BLaER1 treated with 17β-estradiol and CSF1 and Interleukin-3, amounts not matched to agents 10 nM and 100 nM (cell line): ENCODE measurements around the gene KRTAP4-9.
A peak's percentile ranks its signal among the peaks of the same experiment; 100 is the strongest.
"Not testable (repeated sequence)": the region's sequence is repeated elsewhere in the genome, so short reads cannot be mapped to it uniquely, and the experiment has no call there.

Experiments
- H3K27ac ChIP-seq, 11 experiments: shearing (Covaris generic); formaldehyde crosslinking; 2 replicates each; pipeline ENCODE4 v1.8.1; 2022
- H3K27me3 ChIP-seq, 11 experiments: shearing (Covaris generic); formaldehyde crosslinking; 2 replicates each; pipeline ENCODE4 v1.8.1; 2022
- H3K36me3 ChIP-seq, 11 experiments: shearing (Covaris generic); formaldehyde crosslinking; 2 replicates each; pipeline ENCODE4 v1.8.1; 2022
- H3K4me1 ChIP-seq, 10 experiments: shearing (Covaris generic); formaldehyde crosslinking; 2 replicates each; pipeline ENCODE4 v1.8.1; 2022
- H3K4me2 ChIP-seq, 11 experiments: shearing (Covaris generic); formaldehyde crosslinking; 2 replicates each; pipeline ENCODE4 v1.8.1; 2022
- H3K4me3 ChIP-seq, 10 experiments: shearing (Covaris generic); formaldehyde crosslinking; 2 replicates each; pipeline ENCODE4 v1.8.1; 2022
- H3K9ac ChIP-seq, 11 experiments: shearing (Covaris generic); formaldehyde crosslinking; 2 replicates each; pipeline ENCODE4 v1.8.1; 2022
- H3K9me3 ChIP-seq, 11 experiments: shearing (Covaris generic); formaldehyde crosslinking; replicated peaks in 1 of 11; 2 replicates each; pipeline ENCODE4 v1.8.1; 2022
- H4K20me1 ChIP-seq, 11 experiments: shearing (Covaris generic); formaldehyde crosslinking; 2 replicates each; pipeline ENCODE4 v1.8.1; 2022
- Cebpa-rat ChIP-seq, 11 experiments: shearing (Covaris generic); IDR thresholded peaks; 2 replicates each; pipeline ENCODE4 v1.8.1; 2022

KRTAP4-9 gene

GRCh38 chr17:41125064-41125463 lies 19.9 kb downstream of the KRTAP4-9 start:
- Histone ChIP-seq H3K9me3 (peaks cover 7 to 43% (median 32%) of the 10 kb centered on the region in 11 experiments), H3K36me3 (no peaks in the 10 kb centered on the region), H3K4me3 (no peak overlapping the region), H3K4me1 (peaks cover 20 to 38% (median 28%) of the 10 kb centered on the region in 10 experiments), H3K27ac (no peak overlapping the region), H3K9ac (no peak overlapping the region), H3K4me2 (0 out of 22 replicates have a peak overlapping the region, but pooled peaks of 1 of the 11 experiments have one; percentile 29), H4K20me1 (no peaks in the 10 kb centered on the region), H3K27me3 (no peaks in the 10 kb centered on the region)
- no peak for TF ChIP-seq Cebpa-rat (IDR thresholded peaks at IDR 0.05)

GRCh38 chr17:41126412-41126811 lies 21.2 kb downstream of the KRTAP4-9 start:
- no peak overlapping the region for H3K27ac ChIP-seq
- H3K9ac ChIP-seq: no peak overlapping the region
- peaks cover 12 to 27% (median 22%) of the 10 kb centered on the region in 10 experiments; a peak in 18 of 20 replicates for H3K4me1 ChIP-seq
- no peaks in the 10 kb centered on the region for H3K36me3 ChIP-seq
- H3K27me3 ChIP-seq: no peaks in the 10 kb centered on the region
- no peak for TF ChIP-seq Cebpa-rat (IDR thresholded peaks at IDR 0.05)
- no peaks in the 10 kb centered on the region for H4K20me1 ChIP-seq
- no peak overlapping the region for H3K4me3 ChIP-seq
- peaks cover 7 to 42% (median 32%) of the 10 kb centered on the region in 11 experiments for H3K9me3 ChIP-seq
- H3K4me2 ChIP-seq: no peak overlapping the region

- H3K4me1 ChIP-seq: peaks cover 12 to 36% (median 22%) of the 10 kb centered on the region in 10 experiments; a peak in 18 of 20 replicates
- H4K20me1 ChIP-seq: no peaks in the 10 kb centered on the region
- H3K27me3 ChIP-seq: no peaks in the 10 kb centered on the region
- H3K36me3 ChIP-seq: no peaks in the 10 kb centered on the region
- H3K27ac ChIP-seq: no peak overlapping the region
- no peak overlapping the region for H3K9ac ChIP-seq
- TF ChIP-seq Cebpa-rat (IDR thresholded peaks at IDR 0.05): no peak
- no peak overlapping the region for H3K4me2 ChIP-seq
- peaks cover 2 to 36% (median 25%) of the 10 kb centered on the region in 11 experiments for H3K9me3 ChIP-seq
- H3K4me3 ChIP-seq: no peak overlapping the region
Measured at GRCh38 chr17:41127371-41127770, 22.2 kb downstream of the KRTAP4-9 start.

GRCh38 chr17:41131979-41132378 lies 26.8 kb downstream of the KRTAP4-9 start:
- no peak for TF ChIP-seq Cebpa-rat (IDR thresholded peaks at IDR 0.05)
- Histone ChIP-seq H3K4me2 (peak overlapping the region in 2 of 11 experiments; percentile 0 to 19; a peak in 2 of 22 replicates), H3K27me3 (no peaks in the 10 kb centered on the region)

GRCh38 chr17:41133880-41134735 lies 28.9 kb downstream of the KRTAP4-9 start:
- Histone ChIP-seq H3K27me3 (no peaks in the 10 kb centered on the region), H3K9ac (no peak overlapping the region), H3K36me3 (no peaks in the 10 kb centered on the region), H3K4me3 (no peak overlapping the region), H3K4me1 (peaks cover 9 to 33% (median 13%) of the 10 kb centered on the region in 10 experiments; a peak in 19 of 20 replicates), H3K27ac (peak overlapping the region in 2 of 11 experiments; percentile 23 to 33; a peak in 3 of 22 replicates), H3K4me2 (peak overlapping the region; percentile 17 to 55 (median 36); a peak in 15 of 22 replicates), H4K20me1 (no peaks in the 10 kb centered on the region), H3K9me3 (peaks cover 9 to 27% (median 18%) of the 10 kb centered on the region in 11 experiments; a peak in 16 of 22 replicates)
- TF ChIP-seq Cebpa-rat (IDR thresholded peaks at IDR 0.05): no peak

More at GRCh38 chr17:41131979-41132378, 26.8 kb downstream of the KRTAP4-9 start:
- H4K20me1 ChIP-seq: no peaks in the 10 kb centered on the region
- no peak overlapping the region for H3K27ac ChIP-seq
- peaks cover 0 to 9% (median 3%) of the 10 kb centered on the region in 11 experiments; a peak in 8 of 22 replicates for H3K9me3 ChIP-seq
- no peak overlapping the region for H3K9ac ChIP-seq
- peaks cover 9 to 33% (median 13%) of the 10 kb centered on the region in 10 experiments; a peak in 19 of 20 replicates for H3K4me1 ChIP-seq
- no peaks in the 10 kb centered on the region for H3K36me3 ChIP-seq
- H3K4me3 ChIP-seq: no peak overlapping the region

GRCh38 chr17:41139865-41140264 lies 34.7 kb downstream of the KRTAP4-9 start:
- peaks cover 58 to 79% (median 71%) of the 10 kb centered on the region in 11 experiments for H3K9me3 ChIP-seq
- not testable (repeated sequence) for H3K4me1 ChIP-seq, H3K27me3 ChIP-seq, H3K27ac ChIP-seq, H3K4me3 ChIP-seq, H3K4me2 ChIP-seq, H3K36me3 ChIP-seq, H4K20me1 ChIP-seq, H3K9ac ChIP-seq

- TF ChIP-seq Cebpa-rat (IDR thresholded peaks at IDR 0.05): no peak
- peaks cover 0 to 3% (median 0%) of the 10 kb centered on the region in 11 experiments; a peak in 1 of 22 replicates for H3K36me3 ChIP-seq
- H4K20me1 ChIP-seq: no peaks in the 10 kb centered on the region
- no peak within 1 kb of the TSS for H3K9ac ChIP-seq
- H3K9me3 ChIP-seq: peaks cover 58 to 79% (median 71%) of the 10 kb centered on the region in 11 experiments
- no peak within 1 kb of the TSS for H3K27ac ChIP-seq
- H3K4me3 ChIP-seq: no peak within 1 kb of the TSS
- H3K4me2 ChIP-seq: peak within 1 kb of the TSS in 1 of 11 experiments; percentile 16; a peak in 1 of 22 replicates
- H3K27me3 ChIP-seq: no peaks in the 10 kb centered on the region
- peaks cover 0 to 5% (median 0%) of the 10 kb centered on the region in 10 experiments; a peak in 2 of 20 replicates for H3K4me1 ChIP-seq
Measured at GRCh38 chr17:41140360-41141131, 35.4 kb downstream of the KRTAP4-9 start, which contains the start of gene KRTAP4-6. KRTAP4-6 (minus strand) TSS chr17:41140544; CDS start chr17:41140487, 57 bp downstream.

- Histone ChIP-seq H3K4me2 (no peak overlapping the region), H3K27ac (no peak overlapping the region), H3K4me1 (peaks cover 0 to 5% (median 0%) of the 10 kb centered on the region in 10 experiments; a peak in 2 of 20 replicates), H3K9ac (no peak overlapping the region), H3K27me3 (no peaks in the 10 kb centered on the region), H4K20me1 (no peaks in the 10 kb centered on the region), H3K9me3 (peaks cover 58 to 78% (median 71%) of the 10 kb centered on the region in 11 experiments), H3K4me3 (no peak overlapping the region), H3K36me3 (peaks cover 0 to 3% (median 0%) of the 10 kb centered on the region in 11 experiments; a peak in 1 of 22 replicates)
- no peak for TF ChIP-seq Cebpa-rat (IDR thresholded peaks at IDR 0.05)
Measured at GRCh38 chr17:41141361-41141760, 36.2 kb downstream of the KRTAP4-9 start.
